ENCODE results near the gene VPS11. TPM values are rescaled to one million over a fixed set of nuclear protein-coding genes. Genes with fewer than 3 reads are reported as not detected.

The VPS11 gene
- total RNA-seq, 2 donors from 2014 or later = 41.1 to 49.1 TPM

GRCh38 chr11:119026970-119027369, 40.6 kb upstream of the VPS11 start:
- no peak for TF ChIP-seq POLR2AphosphoS5 (IDR thresholded peaks at IDR 0.05)
- no peak for TF ChIP-seq CTCF (IDR thresholded peaks at IDR 0.05)
- no peak for TF ChIP-seq POLR2A (IDR thresholded peaks at IDR 0.05)
- intact Hi-C loops (cut with DNase I) = no loop called here
- no peaks in the 10 kb centered on the region for H3K27me3 ChIP-seq (replicated peaks; ENCODE audit: insufficient read depth)
- H3K27ac ChIP-seq = no peak overlapping the region
- H3K9me3 ChIP-seq = no peaks in the 10 kb centered on the region
- peaks cover 0 to 4% of the 10 kb centered on the region in 2 donors for H3K36me3 ChIP-seq
- WGBS = 88% methylated on average over 2 of the region's 2 CpGs
- H3K4me1 ChIP-seq (replicated peaks) = peaks cover 23% of the 10 kb centered on the region
- DNase-seq (ENCODE audit: low spot score) = no peak
- no peak overlapping the region for H3K4me3 ChIP-seq

GRCh38 chr11:119027561-119028345, 39.9 kb upstream of the VPS11 start:
- H3K9me3 ChIP-seq = no peaks in the 10 kb centered on the region
- peaks cover 23% of the 10 kb centered on the region for H3K4me1 ChIP-seq (replicated peaks)
- TF ChIP-seq POLR2A (IDR thresholded peaks at IDR 0.05) (no peak), CTCF (IDR thresholded peaks at IDR 0.05) (no peak)
- no peak overlapping the region for H3K4me3 ChIP-seq
- H3K27me3 ChIP-seq (replicated peaks; ENCODE audit: insufficient read depth) = no peaks in the 10 kb centered on the region
- intact Hi-C loops (cut with DNase I) = no loop called here
- no peaks in the 10 kb centered on the region for H3K36me3 ChIP-seq
- DNase-seq (ENCODE audit: low spot score) = no peak
- 93% methylated on average over 9 of the region's 9 CpGs for WGBS
- H3K27ac ChIP-seq = peak overlapping the region in 1 of 2 donors; percentile 93

GRCh38 chr11:119028346-119029068, 39.1 kb upstream of the VPS11 start:
- no peaks in the 10 kb centered on the region for H3K27me3 ChIP-seq (replicated peaks; ENCODE audit: insufficient read depth)
- H3K4me1 ChIP-seq (replicated peaks) = peaks cover 18% of the 10 kb centered on the region
- peak overlapping the region in 1 of 2 donors; percentile 75 for H3K4me3 ChIP-seq
- no peak for DNase-seq (ENCODE audit: low spot score)
- no peaks in the 10 kb centered on the region for H3K36me3 ChIP-seq
- peak overlapping the region; percentile 91 to 93 for H3K27ac ChIP-seq
- intact Hi-C loops (cut with DNase I) = no loop called here
- TF ChIP-seq POLR2AphosphoS5 (IDR thresholded peaks at IDR 0.05) (no peak), CTCF (IDR thresholded peaks at IDR 0.05) (no peak), POLR2A (IDR thresholded peaks at IDR 0.05) (no peak)
- 61% methylated on average over 9 of the region's 9 CpGs for WGBS
- no peaks in the 10 kb centered on the region for H3K9me3 ChIP-seq

- Histone ChIP-seq H3K27me3 (replicated peaks; ENCODE audit: insufficient read depth) (no peaks in the 10 kb centered on the region), H3K9me3 (no peaks in the 10 kb centered on the region), H3K4me3 (peak overlapping the region in 1 of 2 donors; percentile 75), H3K36me3 (no peaks in the 10 kb centered on the region), H3K4me1 (replicated peaks) (peaks cover 17% of the 10 kb centered on the region), H3K27ac (peak overlapping the region; percentile 91 to 93)
- DNase-seq (ENCODE audit: low spot score) = no peak
- TF ChIP-seq POLR2A (IDR thresholded peaks at IDR 0.05) = no peak
- no peak for TF ChIP-seq CTCF (IDR thresholded peaks at IDR 0.05)
- no peak for TF ChIP-seq POLR2AphosphoS5 (IDR thresholded peaks at IDR 0.05)
- intact Hi-C loops (cut with DNase I) = no loop called here
- WGBS = 80% methylated on average over 1 of the region's 1 CpG
Observed at GRCh38 chr11:119029069-119029339, 38.6 kb upstream of the VPS11 start.
